T-helper 2 cell treated with Interferon-gamma antibody and Interleukin-4, amounts not matched to agents 100 ng/mL and 5 ng/mL, for 36 hours (primary cell): Measurements from ENCODE around the gene GLTPD2. TPM values are rescaled to one million over a fixed set of nuclear protein-coding genes. Genes with fewer than 3 reads are reported as not detected.

Experiments
- intact Hi-C: fragments of 100-400 bp; cut with micrococcal nuclease; formaldehyde crosslinking; loops from one replicate; pipeline ENCODE4 v1.15.1; 2023
- total RNA-seq: library from RNA; stranded (reverse); gene quantifications from 2 replicates; pipeline ENCODE4 v1.2.3, GENCODE V29; 2022

GLTPD2 gene
- total RNA-seq, 1 donor from 2014 or later: not detected

- intact Hi-C loops: loop anchor here (1.0 to 2.0 kb wide), 3 partner anchors 11 to 97 kb away; partner anchors contain the start of genes ARRB2, MINK1 and PSMB6
Observed at GRCh38 chr17:4806777-4807604, 18.2 kb downstream of the GLTPD2 start, which contains the start of gene PLD2. Gene PLD2 (plus strand): TSS chr17:4807152. CDS start chr17:4807773, 621 bp downstream.

- intact Hi-C loops: loop anchor here (1.0 to 2.0 kb wide), 3 partner anchors 11 to 97 kb away; partner anchors contain the start of genes ARRB2, MINK1 and PSMB6
Observed at GRCh38 chr17:4807605-4808377, 19.0 kb downstream of the GLTPD2 start.

- intact Hi-C loops: no loop called here
Observed at GRCh38 chr17:4808378-4808767, 19.6 kb downstream of the GLTPD2 start.

- intact Hi-C loops: no loop called here
Observed at GRCh38 chr17:4810696-4811290, 22.0 kb downstream of the GLTPD2 start.

DNA sequence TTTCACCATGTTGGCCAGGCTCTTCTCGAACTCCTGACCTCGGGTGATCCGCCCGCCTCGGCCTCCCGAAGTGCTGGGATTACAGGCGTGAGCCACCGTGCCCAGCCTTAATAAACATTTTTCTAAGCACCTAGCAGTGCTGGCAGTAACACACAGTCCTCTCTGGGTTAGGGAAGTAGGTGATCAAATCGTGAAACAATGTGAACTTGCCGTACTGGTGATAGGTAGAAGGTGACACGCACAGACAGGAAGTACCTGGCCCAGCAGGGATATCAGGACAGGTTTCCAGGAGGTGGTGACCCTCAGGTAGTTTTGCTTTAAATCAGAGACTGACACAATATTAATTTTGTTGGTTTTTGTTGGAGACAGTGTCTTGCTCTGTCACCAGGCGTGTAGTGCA, 22.7 kb downstream of the GLTPD2 start:
- intact Hi-C loops: no loop called here

DNA sequence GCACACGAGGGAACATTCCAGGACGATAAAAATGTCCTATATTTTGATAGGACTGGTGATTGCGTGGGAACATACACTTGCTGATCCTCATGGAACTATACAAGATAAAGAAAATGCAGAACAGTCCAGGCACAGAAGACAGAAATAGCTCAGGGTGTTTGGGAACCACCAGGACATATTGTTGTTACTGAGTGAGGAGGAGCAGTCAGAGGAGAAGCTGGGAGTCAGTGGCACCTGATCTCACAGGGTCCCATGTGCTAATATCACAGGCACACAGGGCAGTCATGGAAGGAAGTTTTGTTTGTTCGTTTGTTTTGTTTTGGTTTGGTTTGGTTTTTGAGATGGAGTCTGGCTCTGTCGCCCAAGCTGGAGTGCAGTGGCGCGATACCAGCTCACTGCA, 23.9 kb downstream of the GLTPD2 start:
- intact Hi-C loops: no loop called here

DNA sequence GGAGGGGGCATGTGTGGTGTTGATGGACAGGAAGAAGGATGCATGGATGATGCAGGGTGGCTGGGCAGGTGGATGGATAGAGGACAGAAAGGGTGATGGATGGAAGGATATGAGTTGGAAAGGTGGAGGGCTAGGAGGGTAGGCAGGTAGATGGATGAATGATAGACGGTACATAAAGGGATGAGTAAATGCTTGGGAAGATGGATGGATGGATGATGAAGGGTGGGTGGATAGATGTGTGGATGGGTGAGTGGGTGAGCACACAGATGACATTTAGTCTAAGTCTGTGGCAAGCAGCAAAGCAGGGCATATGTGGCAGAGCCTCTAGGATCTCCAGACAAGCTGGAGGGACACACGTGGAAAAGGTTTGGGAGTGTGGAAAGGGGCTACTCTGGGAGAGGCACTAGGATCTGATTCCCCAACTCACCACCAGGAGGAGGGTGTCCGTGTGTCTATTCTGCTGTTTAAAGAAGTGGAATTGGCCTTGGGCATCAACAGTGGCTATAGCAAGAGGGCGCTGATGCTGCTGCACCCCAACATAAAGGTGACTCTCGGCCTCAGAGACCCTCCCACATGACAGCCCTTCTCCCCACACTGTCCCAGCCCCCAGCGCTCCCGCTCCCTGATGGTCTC, 26.4 kb downstream of the GLTPD2 start:
- intact Hi-C loops: no loop called here

- intact Hi-C loops: no loop called here
Observed at GRCh38 chr17:4816826-4817225, 28.1 kb downstream of the GLTPD2 start.

DNA sequence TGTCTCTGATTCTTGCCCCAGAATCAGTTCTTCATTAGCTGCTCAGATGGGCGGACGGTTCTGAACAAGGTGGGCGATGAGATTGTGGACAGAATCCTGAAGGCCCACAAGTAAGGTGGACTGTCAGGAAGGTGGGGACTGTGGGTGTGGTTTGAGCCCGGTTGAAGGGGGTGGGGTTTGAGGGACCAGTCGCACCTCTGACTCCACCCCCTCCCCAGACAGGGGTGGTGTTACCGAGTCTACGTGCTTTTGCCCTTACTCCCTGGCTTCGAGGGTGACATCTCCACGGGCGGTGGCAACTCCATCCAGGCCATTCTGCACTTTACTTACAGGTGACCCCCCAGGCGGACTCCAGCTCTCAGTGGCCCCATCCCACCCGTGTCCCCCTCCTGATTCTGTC, 29.5 kb downstream of the GLTPD2 start:
- intact Hi-C loops: no loop called here

DNA sequence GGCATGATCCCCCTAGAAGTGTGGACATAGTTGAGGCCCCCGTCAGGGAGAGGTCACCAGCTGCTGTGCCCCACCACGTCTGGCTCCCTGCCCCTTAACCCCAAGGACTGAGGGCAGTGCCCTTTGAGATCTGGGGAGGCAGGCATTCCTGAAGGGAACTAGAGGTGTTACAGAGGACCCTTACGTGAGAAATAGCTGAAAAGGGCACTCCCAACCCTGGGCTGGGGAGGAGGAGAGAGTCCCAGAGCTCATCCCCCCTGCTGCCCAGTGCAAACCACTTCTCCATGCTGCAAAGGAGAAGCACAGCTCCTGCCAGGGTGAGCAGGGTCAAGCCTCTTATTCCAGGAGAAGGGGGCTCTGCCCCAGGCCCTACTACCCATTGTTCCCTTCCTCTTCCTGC, 34.1 kb downstream of the GLTPD2 start:
- intact Hi-C loops: no loop called here

- intact Hi-C loops: no loop called here
Observed at GRCh38 chr17:4823373-4824089, 34.8 kb downstream of the GLTPD2 start.

- intact Hi-C loops: no loop called here
Observed at GRCh38 chr17:4827399-4827798, 38.6 kb downstream of the GLTPD2 start.

DNA sequence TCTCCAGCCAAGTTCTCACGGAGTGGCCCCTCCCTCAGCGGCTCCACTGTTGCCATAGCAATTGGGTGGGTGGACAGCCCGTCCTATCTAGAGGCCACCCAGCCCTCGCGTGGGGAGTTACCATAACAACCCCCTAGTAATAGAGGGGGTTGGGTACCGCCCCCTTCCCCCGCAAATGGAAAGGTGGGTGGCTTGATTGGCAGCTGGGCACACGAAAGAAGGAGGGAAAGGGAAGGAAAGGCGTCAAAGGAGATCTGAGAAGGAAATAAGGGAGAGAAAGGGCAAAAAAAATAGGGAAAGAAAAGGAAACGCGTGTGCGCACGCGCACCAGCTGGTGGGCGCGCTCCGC, 44.0 kb downstream of the GLTPD2 start:
- intact Hi-C loops: loop anchor here (1.0 to 2.0 kb wide), 2 partner anchors 26 to 43 kb away; partner anchors contain the start of gene PLD2

DNA sequence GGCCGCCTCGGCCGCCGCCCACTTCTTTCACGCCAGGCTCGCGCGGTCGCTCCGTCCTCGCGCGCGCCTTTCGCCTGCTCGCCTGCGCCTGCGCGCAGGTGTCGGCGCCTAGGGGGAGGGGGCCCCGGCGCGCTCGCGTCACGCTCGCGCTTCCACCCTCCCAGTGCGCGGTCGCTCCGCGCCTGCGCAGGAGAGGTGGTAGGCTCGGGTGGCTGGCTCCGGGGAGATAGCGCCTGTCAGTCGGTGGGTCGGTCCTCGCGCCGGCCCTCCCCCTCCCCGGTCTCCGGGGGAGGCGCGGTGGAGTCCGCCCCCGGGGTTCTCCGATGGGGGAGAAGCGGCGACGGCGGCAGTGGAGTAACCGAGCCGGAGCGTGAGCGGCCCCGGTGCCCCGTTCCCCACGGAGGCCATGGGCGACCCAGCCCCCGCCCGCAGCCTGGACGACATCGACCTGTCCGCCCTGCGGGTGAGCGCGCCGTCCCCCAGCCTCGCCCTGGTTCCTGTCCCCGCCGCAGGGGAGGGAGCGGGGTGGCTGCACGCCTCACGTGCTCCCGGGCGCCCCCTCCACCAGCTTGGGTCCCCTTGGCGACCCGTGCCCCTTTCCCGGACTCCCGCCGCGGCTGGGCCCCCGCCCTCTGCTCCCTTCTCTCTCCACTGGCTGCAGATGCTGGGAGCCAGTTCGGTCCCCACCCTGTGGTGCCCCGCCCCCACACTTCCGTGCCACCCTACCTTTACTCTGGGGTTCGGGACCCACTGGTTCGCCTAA, 44.6 kb downstream of the GLTPD2 start, which contains the start of gene MINK1:
TSS of gene MINK1 (plus strand) at position 163 of the 763 bp plus-strand sequence. CDS start at position 407, 244 bp downstream.
- intact Hi-C loops: loop anchor here (1.0 to 2.0 kb wide), 2 partner anchors 27 to 43 kb away; partner anchors contain the start of gene PLD2

- intact Hi-C loops: loop anchor here (1.0 to 2.0 kb wide), 2 partner anchors 27 to 44 kb away; partner anchors contain the start of gene PLD2
Observed at GRCh38 chr17:4833941-4834680, 45.3 kb downstream of the GLTPD2 start.

- intact Hi-C loops: loop anchor here (5.0 kb wide), 1 partner anchor 122 kb away; the partner anchor contains the start of gene ARRB2
Observed at GRCh38 chr17:4834681-4835020, 45.9 kb downstream of the GLTPD2 start.

DNA sequence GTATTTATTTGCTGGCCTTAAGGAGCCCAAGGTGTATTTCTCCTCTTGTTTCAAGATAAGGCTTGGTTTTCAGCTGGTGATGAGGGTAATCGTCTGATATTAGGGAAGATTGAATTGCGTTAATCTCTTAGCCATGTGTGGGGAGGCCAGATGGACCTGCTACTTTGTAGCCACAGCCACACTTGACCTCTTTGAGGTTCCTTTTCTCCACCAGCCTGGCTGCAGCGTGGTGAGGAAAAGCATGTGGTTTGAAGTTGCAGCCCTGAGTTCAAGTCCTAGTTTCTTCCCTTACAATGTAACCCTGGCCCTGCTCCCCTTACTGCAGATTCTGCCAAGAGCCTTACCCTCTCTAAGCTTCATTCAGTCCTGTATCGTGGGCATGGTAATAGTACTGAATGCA, 47.5 kb downstream of the GLTPD2 start:
- intact Hi-C loops: loop anchor here (5.0 kb wide), 1 partner anchor 124 kb away; the partner anchor contains the start of gene ARRB2

- intact Hi-C loops: loop anchor here (5.0 kb wide), 1 partner anchor 125 kb away; the partner anchor contains the start of gene ARRB2
Observed at GRCh38 chr17:4837471-4838308, 48.9 kb downstream of the GLTPD2 start.
